ENCODE measurements around the gene SORL1. TPM values are rescaled to one million over a fixed set of nuclear protein-coding genes. Genes with fewer than 3 reads are reported as not detected.

Gene SORL1
- total and polyA plus RNA-seq, 2 of the 13 experiments (the other 11 are each of a cell fraction or from before 2014, with no cell fraction given): 21.3 to 148 TPM

- no peak for TF ChIP-seq ZNF512B (CRISPR knock-in tag; IDR thresholded peaks at IDR 0.05; ENCODE audit: borderline replicate concordance)
- TF ChIP-seq SUZ12 (IDR thresholded peaks at IDR 0.05; ENCODE audit: low read depth, low read length): no peak
- no peak for TF ChIP-seq TERF1 (CRISPR knock-in tag; IDR thresholded peaks at IDR 0.05)
- no peak for TF ChIP-seq RELA (CRISPR knock-in tag; IDR thresholded peaks at IDR 0.05)
- TF ChIP-seq ZNF350 (CRISPR knock-in tag; IDR thresholded peaks at IDR 0.05; ENCODE audit: borderline replicate concordance, low read depth): no peak
- TF ChIP-seq BRF2 (CRISPR knock-in tag; IDR thresholded peaks at IDR 0.05): no peak
Observed at GRCh38 chr11:121515335-121515671, 63.2 kb downstream of the SORL1 start (continued).

- peaks cover 2% of the 10 kb centered on the region for H3K79me2 ChIP-seq (ENCODE audit: insufficient read depth, low read length)
- H3K4me2 ChIP-seq (ENCODE audit: low read depth, low read length): no peak overlapping the region
- peaks cover 3% of the 10 kb centered on the region for H4K20me1 ChIP-seq (ENCODE audit: insufficient read depth, low read length)
- no peaks in the 10 kb centered on the region; a peak in 1 of 5 replicates for H3K27me3 ChIP-seq (ENCODE audit: control insufficient read depth in 1 of 2, insufficient read depth in 2 of 2, low read length in 2 of 2)
- CTCF ChIA-PET (ENCODE audit: low intra/inter-chr PET ratio, low total read pairs): no interaction called here
- H3K9ac ChIP-seq (ENCODE audit: insufficient read depth, low read depth, low read length): no peak overlapping the region
- no peaks in the 10 kb centered on the region for H3K4me1 ChIP-seq (ENCODE audit: insufficient read depth, low read length)
- no peak for DNase-seq (ENCODE audit: low spot score)
- peaks cover 46 to 89% of the 10 kb centered on the region in 2 experiments for H3K36me3 ChIP-seq (replicated peaks in 1 of 2; ENCODE audit: control insufficient read depth in 1 of 2, insufficient read depth in 2 of 2, low read length in 2 of 2)
- ATAC-seq: no peak
- BruUV-seq (replicated peaks): no TSS peak
- no peak for FAIRE-seq
- H3K27ac ChIP-seq (ENCODE audit: extremely low read length, insufficient read depth, low read length): no peak overlapping the region
- WGBS (ENCODE audit: low lambda C conversion rate): 93% methylated on average over 1 of the region's 1 CpG
- intact Hi-C loops (cut with micrococcal nuclease; ENCODE audit: unreplicated experiment) (no loop called here), in situ Hi-C loops (cut with HindIII; ENCODE audit: extremely low pct_ligation_motif_present, low pct_unique_long_range_greater_than_20kb) (no loop called here)
- no peaks in the 10 kb centered on the region for H3K9me3 ChIP-seq (ENCODE audit: low read length)
- no peak overlapping the region for H2AFZ ChIP-seq (ENCODE audit: low read length)
- POLR2A ChIA-PET: no interaction called here
- no peak overlapping the region for H3K4me3 ChIP-seq (replicated peaks in 1 of 3; ENCODE audit: insufficient read depth in 1 of 3, low read depth in 2 of 3, low read length in 3 of 3)
- TF ChIP-seq NCOR1 (IDR thresholded peaks at IDR 0.05; ENCODE audit: borderline replicate concordance, low read length) (no peak), RARG (CRISPR knock-in tag; IDR thresholded peaks at IDR 0.05; ENCODE audit: low read depth) (no peak), ZBTB7A (CRISPR knock-in tag; IDR thresholded peaks at IDR 0.05) (no peak), FIP1L1 (IDR thresholded peaks at IDR 0.05; ENCODE audit: borderline replicate concordance, insufficient read depth, low read depth, low read length) (no peak), FOXK1 (CRISPR knock-in tag; IDR thresholded peaks at IDR 0.05; ENCODE audit: borderline replicate concordance, low read depth) (no peak), HMGXB3 (CRISPR knock-in tag; IDR thresholded peaks at IDR 0.05; ENCODE audit: borderline replicate concordance) (no peak), ZNF878 (CRISPR knock-in tag; IDR thresholded peaks at IDR 0.05) (no peak)
Observed at GRCh38 chr11:121517996-121518395, 65.9 kb downstream of the SORL1 start.

Measured in HepG2 (cell line).